K562 (cell line): ENCODE data around the gene CCDC92. TPM values are rescaled to one million over a fixed set of nuclear protein-coding genes. Genes with fewer than 3 reads are reported as not detected.

Source experiments
- BMI1 ChIP-seq: fragments of 150-350 bp; IDR thresholded peaks from 2 replicates; pipeline ENCODE4 v1.6.1; 2014; ENCODE audit warnings: low read length
- GTF3C2 ChIP-seq: IDR thresholded peaks from 3 replicates; pipeline ENCODE4 v1.6.1; 2011; ENCODE audit warnings: borderline replicate concordance, mild to moderate bottlenecking, moderate library complexity; ENCODE audit not compliant: insufficient read length; ENCODE audit errors: extremely low read depth
- LARP7 ChIP-seq: fragments of 450-650 bp; IDR thresholded peaks from 2 replicates; pipeline ENCODE4 v1.6.1; 2016
- MITF ChIP-seq: IDR thresholded peaks from 2 replicates; pipeline ENCODE4 v1.6.1; 2014; ENCODE audit warnings: antibody characterized with exemption
- SIRT6 ChIP-seq: IDR thresholded peaks from one replicate; pipeline ENCODE4 v1.6.1; 2012; ENCODE audit warnings: low read depth, mild to moderate bottlenecking, control low read depth, inconsistent platforms, low read length, moderate library complexity
- USF1 ChIP-seq: sonication (generic); formaldehyde crosslinking; IDR thresholded peaks from 2 replicates; pipeline ENCODE4 v1.9.0; 2022; ENCODE audit warnings: mild to moderate bottlenecking, missing genetic modification reagents
- ZBTB26 ChIP-seq: fragments of 450-650 bp; formaldehyde crosslinking; IDR thresholded peaks from 2 replicates; pipeline ENCODE4 v1.4.0; 2022; ENCODE audit warnings: missing genetic modification characterization
- ZBTB40 ChIP-seq, 2 experiments: fragments of 450-650 bp in 1 of 2; sonication (generic) in 1 of 2; formaldehyde crosslinking in 1 of 2; IDR thresholded peaks; 2 replicates each; pipeline versions ENCODE4 v1.7.1 to v1.9.0; 2016 to 2022; ENCODE audit warnings: inconsistent platforms in 1 of 2, mild to moderate bottlenecking in 1 of 2, missing genetic modification reagents in 1 of 2
- ZNF384 ChIP-seq: IDR thresholded peaks from 2 replicates; pipeline ENCODE4 v1.6.1; 2012; ENCODE audit warnings: low read depth, low read length, improper control_type of control experiment
- polyA plus RNA-seq, 8 experiments: library from polyadenylated mRNA; depleted of rRNA in 4 of 8; stranded (reverse) in 5 of 8; unstranded in 3 of 8; fragments of >200 nt; fragmentation: Nextera tagmentation in 2 of 8; fragmentation: Illumina TruSeq in 1 of 8; extraction: Ambion mirVana in 2 of 8; extraction: Trizol in 1 of 8; gene quantifications; 2 replicates each; pipeline versions ENCODE4 v1.2.1 to v1.2.3, GENCODE V29; 2011 to 2014; ENCODE audit warnings: inconsistent platforms in 1 of 8, missing spikeins in 1 of 8
- total RNA-seq, 7 experiments: library from RNA; depleted of rRNA in 6 of 7; stranded (reverse); fragments of >200 nt in 6 of 7; fragmentation: Illumina TruSeq in 2 of 7; extraction: Trizol in 2 of 7; gene quantifications; 2 replicates each; pipeline versions ENCODE4 v1.2.1 to v1.2.3, GENCODE V29; 2011 to 2021; ENCODE audit warnings: low replicate concordance in 1 of 7

CCDC92 gene
- total and polyA plus RNA-seq, 9 of the 15 experiments (the other 6 are each of a cell fraction or from before 2014, with no cell fraction given): 0.27 to 5.9 (median 2.1) TPM

GRCh38 chr12:123902821-123903220, 69.8 kb downstream of the CCDC92 start (continued):
- TF ChIP-seq ZBTB40 (IDR thresholded peaks at IDR 0.05): no peak
- TF ChIP-seq ZBTB40 (CRISPR knock-in tag; IDR thresholded peaks at IDR 0.05): no peak
- no peak for TF ChIP-seq MITF
- no peak for TF ChIP-seq GTF3C2
- TF ChIP-seq LARP7: no peak
- no peak for TF ChIP-seq BMI1
- no peak for TF ChIP-seq ZNF384
- no peak for TF ChIP-seq ZBTB26 (CRISPR knock-in tag)
- no peak for TF ChIP-seq USF1 (CRISPR knock-in tag)
- no peak for TF ChIP-seq SIRT6
